Astrocyte of the spinal cord (primary cell): ENCODE measurements around the gene TMEM52.

Experiments
- DNase-seq: peaks from one replicate; pipeline ENCODE4 v3.0.0; 2011; ENCODE audit warnings: low read depth, low spot score
- H3K4me3 ChIP-seq: 2 replicates; pipeline ENCODE4 v1.5.1; 2011; ENCODE audit warnings: low read depth, mild to moderate bottlenecking, low read length, moderate library complexity
- CTCF ChIP-seq: IDR thresholded peaks from 2 replicates; pipeline ENCODE4 v1.5.1; 2012; ENCODE audit warnings: low read depth, mild to moderate bottlenecking, low read length, inconsistent platforms
- in situ Hi-C: cut with HindIII; loops from 2 replicates; pipeline ENCODE4 v1.10.0; 2017; ENCODE audit warnings: low sequenced_read_pairs

Gene TMEM52

GRCh38 chr1:1963570-1963969 lies 44.5 kb upstream of the TMEM52 start:
- in situ Hi-C loops = no loop called here
- no peak for DNase-seq
- no peak for TF ChIP-seq CTCF
- no peak overlapping the region for H3K4me3 ChIP-seq

- no peak for TF ChIP-seq CTCF
- no peak for DNase-seq
- no peak overlapping the region for H3K4me3 ChIP-seq
- in situ Hi-C loops = no loop called here
Measured at GRCh38 chr1:1962752-1963151, 43.7 kb upstream of the TMEM52 start.

GRCh38 chr1:1960480-1961196 lies 41.6 kb upstream of the TMEM52 start:
- no peak for DNase-seq
- in situ Hi-C loops = no loop called here
- no peak overlapping the region for H3K4me3 ChIP-seq
- no peak for TF ChIP-seq CTCF

GRCh38 chr1:1959840-1960479 lies 40.9 kb upstream of the TMEM52 start:
- DNase-seq = peak; percentile 55
- H3K4me3 ChIP-seq = no peak overlapping the region
- in situ Hi-C loops = no loop called here
- TF ChIP-seq CTCF = peak; percentile 82

- in situ Hi-C loops = no loop called here
- TF ChIP-seq CTCF = no peak
- no peak overlapping the region for H3K4me3 ChIP-seq
- DNase-seq = no peak
Measured at GRCh38 chr1:1959459-1959839, 40.4 kb upstream of the TMEM52 start.

- TF ChIP-seq CTCF = no peak
- in situ Hi-C loops = no loop called here
- DNase-seq = no peak
- no peak overlapping the region for H3K4me3 ChIP-seq
Measured at GRCh38 chr1:1958071-1958541, 39.0 kb upstream of the TMEM52 start.
